PC-9 (cell line): ENCODE measurements around the gene MTHFSD. TPM values are rescaled to one million over a fixed set of nuclear protein-coding genes. Genes with fewer than 3 reads are reported as not detected.

ENCODE experiments used
- BruUV-seq: library from RNA; stranded (reverse); fragments of 400-500 nt; replicated peaks from 2 replicates; lab custom pipeline; 2021; lab: Mats Ljungman, UMichigan
- CTCF ChIA-PET: fragments of 300-600 bp; sonication (Branson Sonifier 250); formaldehyde crosslinking; loops from one replicate; lab custom pipeline; 2022; ENCODE audit warnings: antibody characterized with exemption; lab: Charles Lee
- POLR2A ChIA-PET: fragments of 300-600 bp; sonication (Branson Sonifier 250); formaldehyde crosslinking; loops from one replicate; lab custom pipeline; 2022; ENCODE audit warnings: antibody characterized with exemption; ENCODE audit not compliant: unreplicated experiment; lab: Charles Lee
- DNase-seq, 2 experiments: peaks; one replicate each; pipeline versions ENCODE4 v3.0.0 to v3.0.0-alpha.2; 2015 to 2022; ENCODE audit warnings: mixed read lengths in 1 of 2
- H2AFZ ChIP-seq: fragments of 200-600 bp; sonication (generic); 2 replicates; pipeline ENCODE4 v1.8.1; 2017; ENCODE audit warnings: antibody characterized with exemption
- H3F3A ChIP-seq: fragments of 200-600 bp; sonication (generic); 2 replicates; pipeline ENCODE4 v1.8.1; 2017; ENCODE audit warnings: antibody characterized with exemption, mild to moderate bottlenecking, low read depth; ENCODE audit not compliant: insufficient read depth
- H3K27ac ChIP-seq: fragments of 200-600 bp; sonication (generic); 2 replicates; pipeline ENCODE4 v1.6.1; 2016; ENCODE audit warnings: mixed run types
- H3K27me3 ChIP-seq: fragments of 200-600 bp; sonication (generic); 2 replicates; pipeline ENCODE4 v1.6.1; 2016; ENCODE audit warnings: low read depth, mixed run types; ENCODE audit not compliant: insufficient read depth
- H3K36me3 ChIP-seq: fragments of 200-600 bp; sonication (generic); 2 replicates; pipeline ENCODE4 v1.6.1; 2016; ENCODE audit warnings: low read depth, mixed run types
- H3K4me1 ChIP-seq: fragments of 200-600 bp; sonication (generic); replicated peaks from 2 replicates; pipeline ENCODE4 v1.6.1; 2016; ENCODE audit warnings: mixed run types; ENCODE audit not compliant: insufficient read depth
- H3K4me2 ChIP-seq: fragments of 200-600 bp; sonication (generic); 2 replicates; pipeline ENCODE4 v1.6.1; 2017; ENCODE audit warnings: mixed run types
- H3K4me3 ChIP-seq: fragments of 200-600 bp; sonication (generic); 2 replicates; pipeline ENCODE4 v1.6.1; 2016; ENCODE audit warnings: mixed run types
- H3K79me2 ChIP-seq: fragments of 200-600 bp; sonication (generic); 2 replicates; pipeline ENCODE4 v1.6.1; 2017; ENCODE audit warnings: low read depth, mixed run types
- H3K9me2 ChIP-seq: fragments of 200-600 bp; sonication (generic); 2 replicates; pipeline ENCODE4 v1.8.1; 2017; ENCODE audit warnings: mild to moderate bottlenecking; ENCODE audit not compliant: insufficient read depth
- H3K9me3 ChIP-seq: fragments of 200-600 bp; sonication (generic); 2 replicates; pipeline ENCODE4 v1.8.1; 2016; ENCODE audit warnings: low read depth; ENCODE audit not compliant: insufficient read depth
- H4K20me1 ChIP-seq: fragments of 200-600 bp; sonication (generic); 2 replicates; pipeline ENCODE4 v1.8.1; 2017; ENCODE audit not compliant: insufficient read depth
- CTCF ChIP-seq: fragments of 200-600 bp; sonication (generic); conservative IDR thresholded peaks from 2 replicates; pipeline ENCODE4 v1.6.1; 2017; ENCODE audit warnings: mixed run types, antibody characterized with exemption, mild to moderate bottlenecking, moderate library complexity
- EZH2 ChIP-seq: fragments of 200-600 bp; sonication (generic); IDR thresholded peaks from 2 replicates; pipeline ENCODE4 v1.8.0; 2017; ENCODE audit warnings: antibody characterized with exemption, low read depth
- intact Hi-C: fragments of 100-400 bp; cut with micrococcal nuclease; formaldehyde crosslinking; loops from one replicate; pipeline ENCODE4 v1.10.0; 2022; ENCODE audit not compliant: unreplicated experiment
- total RNA-seq: library from RNA; stranded (reverse); gene quantifications from 2 replicates; pipeline ENCODE4 v1.2.3, GENCODE V29; 2021

MTHFSD gene
- total RNA-seq, 1 experiment from 2014 or later = 25.7 TPM

GRCh38 chr16:86568677-86569623 lies 13.9 kb upstream of the MTHFSD start:
- Histone ChIP-seq H3K4me2 (no peak overlapping the region), H3F3A (no peaks in the 10 kb centered on the region), H3K9me3 (no peaks in the 10 kb centered on the region), H3K36me3 (no peaks in the 10 kb centered on the region), H4K20me1 (no peaks in the 10 kb centered on the region), H3K4me1 (no peaks in the 10 kb centered on the region), H2AFZ (no peak overlapping the region), H3K9me2 (no peaks in the 10 kb centered on the region), H3K27me3 (peaks cover 69% of the 10 kb centered on the region), H3K79me2 (no peaks in the 10 kb centered on the region), H3K4me3 (no peak overlapping the region), H3K27ac (no peak overlapping the region)
- CTCF ChIA-PET = interaction anchor here (0.7 kb wide), 1 partner anchor 729 kb away, joined by 4 read pairs; no protein-coding TSS in a partner anchor
- TF ChIP-seq EZH2 = no peak
- no peak for TF ChIP-seq CTCF
- POLR2A ChIA-PET = no interaction called here
- intact Hi-C loops = loop anchor here (10.0 kb wide), 1 partner anchor 636 kb away; no protein-coding TSS in a partner anchor
- DNase-seq = no peak
- BruUV-seq = no TSS peak

GRCh38 chr16:86567701-86568581 lies 12.9 kb upstream of the MTHFSD start:
- Histone ChIP-seq H3K79me2 (no peaks in the 10 kb centered on the region), H3K9me2 (no peaks in the 10 kb centered on the region), H3K4me3 (no peak overlapping the region), H2AFZ (no peak overlapping the region), H3K27ac (no peak overlapping the region), H3K27me3 (peaks cover 63% of the 10 kb centered on the region), H3K9me3 (no peaks in the 10 kb centered on the region), H3F3A (no peaks in the 10 kb centered on the region), H3K4me1 (no peaks in the 10 kb centered on the region), H3K4me2 (no peak overlapping the region), H4K20me1 (no peaks in the 10 kb centered on the region), H3K36me3 (no peaks in the 10 kb centered on the region)
- BruUV-seq = no TSS peak
- intact Hi-C loops = loop anchor here (10.0 kb wide), 1 partner anchor 637 kb away; no protein-coding TSS in a partner anchor
- no peak for DNase-seq
- ChIA-PET POLR2A (no interaction called here), CTCF (no interaction called here)
- no peak for TF ChIP-seq EZH2
- TF ChIP-seq CTCF = no peak

- H3K36me3 ChIP-seq = no peaks in the 10 kb centered on the region
- no peaks in the 10 kb centered on the region for H3K4me1 ChIP-seq
- no peaks in the 10 kb centered on the region for H3K9me3 ChIP-seq
- H2AFZ ChIP-seq = no peak overlapping the region
- ChIA-PET CTCF (no interaction called here), POLR2A (no interaction called here)
- H4K20me1 ChIP-seq = no peaks in the 10 kb centered on the region
- TF ChIP-seq CTCF (no peak), EZH2 (no peak)
- no peak for DNase-seq
- H3K4me3 ChIP-seq = no peak overlapping the region
- BruUV-seq = no TSS peak
- intact Hi-C loops = loop anchor here (10.0 kb wide), 1 partner anchor 638 kb away; no protein-coding TSS in a partner anchor
- no peak overlapping the region for H3K27ac ChIP-seq
- H3K9me2 ChIP-seq = no peaks in the 10 kb centered on the region
- peaks cover 56% of the 10 kb centered on the region for H3K27me3 ChIP-seq
- no peak overlapping the region for H3K4me2 ChIP-seq
- no peaks in the 10 kb centered on the region for H3F3A ChIP-seq
- no peaks in the 10 kb centered on the region for H3K79me2 ChIP-seq
Observed at GRCh38 chr16:86566966-86567700, 12.1 kb upstream of the MTHFSD start.
